GM18867 (cell line): ENCODE results near the gene OPHN1.

ENCODE experiments used
- ATAC-seq: cut with Tn5 transposase; IDR thresholded peaks from one replicate; pipeline ENCODE4 v1.9.1; 2021; ENCODE audit warnings: mild to moderate bottlenecking, moderate library complexity; ENCODE audit not compliant: unreplicated experiment

Gene OPHN1

DNA sequence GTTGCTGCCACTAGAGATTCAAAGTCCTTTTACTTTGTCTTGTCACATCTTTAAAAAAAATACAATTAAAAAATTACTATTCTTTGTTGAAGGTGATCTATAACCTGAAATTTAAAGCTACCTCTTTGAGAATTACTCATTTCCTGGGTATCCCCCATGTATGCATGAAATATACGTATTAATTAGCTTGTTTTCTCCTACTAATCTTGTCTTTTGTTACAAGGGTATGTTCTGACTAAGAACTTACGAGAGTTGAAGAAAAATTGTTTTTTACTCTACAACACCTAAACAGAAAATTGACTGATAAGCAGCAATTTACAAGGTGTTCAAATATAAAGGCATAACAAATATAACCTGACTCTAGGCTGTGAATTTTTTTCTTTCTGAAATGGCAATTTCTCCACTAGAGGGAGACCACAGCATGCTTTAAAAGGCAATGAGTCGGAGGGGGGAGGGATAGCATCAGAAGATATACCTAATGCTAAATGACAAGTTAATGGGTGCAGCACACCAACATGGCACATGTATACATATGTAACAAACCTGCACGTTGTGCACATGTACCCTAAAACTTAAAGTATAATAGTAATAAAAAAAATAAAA is 249.6 kb downstream of the OPHN1 start:
- ATAC-seq, result peak; percentile 65

DNA sequence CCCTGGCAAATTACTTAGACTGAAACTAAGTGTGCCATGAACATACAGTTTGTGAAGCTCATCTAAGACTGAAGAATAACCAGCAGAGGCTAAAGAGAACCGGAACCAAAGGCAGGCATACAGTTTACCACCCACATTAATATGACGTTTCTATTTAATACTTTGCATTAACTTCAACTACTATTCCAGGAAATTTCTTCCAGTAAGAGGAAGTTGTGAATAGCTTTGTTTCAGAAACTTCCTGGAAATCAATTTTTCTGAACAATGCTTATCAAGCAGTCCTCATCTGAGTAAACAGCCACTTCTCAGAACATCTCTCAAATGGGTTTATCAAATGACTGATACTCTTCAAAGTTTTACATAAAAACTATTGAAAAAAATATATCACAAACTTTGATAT is 252.7 kb downstream of the OPHN1 start:
- ATAC-seq, result no peak

DNA sequence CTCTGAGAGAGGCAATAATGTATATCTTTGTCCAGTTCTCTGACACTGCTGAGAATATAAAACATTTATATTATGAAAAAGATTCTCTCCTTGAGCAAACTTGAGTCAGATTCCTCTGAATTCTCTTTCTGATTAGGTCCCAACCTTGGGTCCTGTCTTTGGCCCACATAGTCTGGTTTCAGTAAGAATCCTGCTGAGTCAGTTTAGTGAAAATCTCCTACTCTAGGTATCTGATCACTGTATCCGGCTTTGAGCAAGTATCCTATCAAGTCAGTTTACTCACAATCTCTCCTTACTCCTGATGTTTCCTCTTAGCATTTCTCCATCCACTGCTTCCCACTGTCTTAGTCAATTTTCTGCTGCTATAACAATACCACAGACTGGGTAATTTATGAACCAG is 253.9 kb downstream of the OPHN1 start:
- ATAC-seq, result no peak

- no peak for ATAC-seq
Measured at GRCh38 chrX:68177542-68177941, 255.8 kb downstream of the OPHN1 start.

DNA sequence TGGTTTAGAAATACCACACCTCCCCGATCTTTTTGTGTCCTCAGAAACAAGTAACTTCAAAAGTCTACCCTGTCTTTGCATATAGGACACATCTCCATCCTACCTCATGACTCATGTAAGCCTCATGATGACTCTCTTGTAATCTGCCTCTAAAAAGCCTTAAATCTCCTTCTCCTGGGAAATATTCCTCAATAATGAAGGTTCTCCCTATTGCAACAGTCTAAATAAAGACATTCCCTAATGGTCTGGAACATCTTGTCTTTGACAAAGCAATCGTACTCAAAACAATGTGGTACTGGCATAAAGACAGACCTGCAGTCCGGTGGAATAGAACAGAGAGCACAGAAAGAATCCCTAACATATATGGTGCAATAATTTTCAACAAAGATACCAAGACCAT is 257.7 kb downstream of the OPHN1 start:
- ATAC-seq, result no peak

DNA sequence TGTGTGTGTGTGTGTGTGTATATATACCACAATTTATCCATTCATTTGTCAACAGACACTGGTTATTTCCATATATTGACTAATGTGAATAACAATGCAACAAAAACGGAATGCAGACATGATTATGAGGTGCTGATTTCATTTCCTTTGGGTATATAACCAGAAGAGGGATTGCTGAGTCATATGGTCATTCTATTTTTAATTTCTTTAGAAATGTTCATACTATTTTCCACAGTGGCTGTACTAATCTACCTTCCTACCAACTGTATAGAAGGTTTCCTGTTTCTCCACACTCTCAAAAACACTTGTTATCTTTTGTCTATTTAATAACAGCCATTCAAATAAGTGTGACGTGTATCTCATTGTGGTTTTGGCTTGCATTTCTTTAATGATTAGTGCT is 269.9 kb downstream of the OPHN1 start:
- ATAC-seq, result no peak

DNA sequence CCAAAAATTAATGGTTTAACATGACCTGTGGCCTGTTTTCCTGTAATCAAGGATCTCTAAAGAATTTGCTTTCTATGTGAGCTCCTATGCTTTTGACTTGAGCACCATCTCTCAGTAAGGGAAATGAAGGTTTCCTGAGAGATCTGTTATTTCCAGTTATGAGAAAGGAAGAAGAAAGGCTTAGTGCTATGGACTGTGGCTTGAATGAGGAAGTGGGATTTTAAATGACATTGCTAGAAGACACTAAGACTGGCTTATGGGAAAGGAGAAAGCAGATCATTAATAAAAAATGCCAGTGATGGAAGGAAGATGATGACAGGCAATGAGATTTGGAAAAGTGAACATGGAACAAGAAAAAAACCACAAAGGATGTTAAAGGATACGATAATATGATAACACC is 285.4 kb downstream of the OPHN1 start:
- ATAC-seq, result no peak

- peak; percentile 53 for ATAC-seq
Measured at GRCh38 chrX:68146054-68146453, 287.2 kb downstream of the OPHN1 start.

DNA sequence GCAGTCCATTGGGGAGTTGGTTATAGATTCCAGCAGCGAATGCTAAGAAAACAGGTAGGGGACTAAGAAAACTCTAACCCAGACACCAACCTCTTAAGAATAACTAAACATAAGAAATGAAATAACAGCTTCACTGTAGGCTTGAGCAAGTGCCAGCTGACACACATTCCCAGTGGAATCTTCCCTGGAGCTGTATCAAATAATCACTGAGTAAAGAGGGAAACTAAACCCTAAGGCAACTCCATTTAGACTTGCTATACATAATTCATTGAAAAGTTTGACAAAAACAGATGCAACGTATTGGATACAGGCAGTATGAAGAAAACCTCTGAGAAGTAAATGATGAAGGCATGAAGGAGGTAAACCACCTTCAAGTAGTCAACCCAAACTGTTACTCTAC is 293.5 kb downstream of the OPHN1 start:
- no peak for ATAC-seq

DNA sequence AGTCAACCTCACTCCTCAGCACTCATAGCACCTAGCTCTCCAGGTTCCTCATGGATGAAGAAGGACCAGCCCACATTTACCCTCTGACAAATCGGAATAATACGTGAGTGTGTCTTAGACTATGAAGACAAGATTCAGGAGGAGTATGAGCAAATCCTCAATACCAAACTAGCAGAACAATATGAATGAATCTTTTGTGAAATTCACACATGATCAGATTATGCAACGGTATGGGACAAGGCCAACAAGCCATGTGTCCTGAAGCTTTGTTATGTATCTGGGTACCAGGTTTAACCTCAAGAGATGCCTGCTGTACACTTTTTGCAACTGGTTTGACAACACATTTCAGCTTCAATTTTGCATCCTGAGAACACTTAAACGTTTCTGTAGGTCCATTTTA is 300.1 kb downstream of the OPHN1 start:
- ATAC-seq, result no peak

DNA sequence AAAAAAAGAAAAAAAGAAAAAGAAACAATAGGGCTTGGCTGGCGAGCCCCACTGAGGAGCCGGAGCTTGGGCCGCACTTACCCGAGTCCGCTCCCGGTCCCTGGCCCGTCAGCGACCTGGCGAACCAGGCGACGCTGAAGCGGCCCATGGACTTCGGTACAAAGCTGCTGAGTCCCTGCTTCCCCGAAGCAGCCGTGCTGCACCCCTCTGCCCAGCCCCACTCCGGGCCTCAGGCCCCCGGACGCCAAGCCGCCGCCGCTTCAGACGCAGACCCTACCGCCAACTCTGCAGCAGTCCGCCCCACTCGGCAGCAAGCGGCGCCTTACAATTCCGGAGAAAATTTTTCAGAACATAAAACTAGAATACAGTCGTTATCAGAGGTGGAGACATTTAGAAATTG is 300.5 kb downstream of the OPHN1 start:
- ATAC-seq, result no peak

GRCh38 chrX:68121835-68122234 is 311.5 kb downstream of the OPHN1 start:
- no peak for ATAC-seq

DNA sequence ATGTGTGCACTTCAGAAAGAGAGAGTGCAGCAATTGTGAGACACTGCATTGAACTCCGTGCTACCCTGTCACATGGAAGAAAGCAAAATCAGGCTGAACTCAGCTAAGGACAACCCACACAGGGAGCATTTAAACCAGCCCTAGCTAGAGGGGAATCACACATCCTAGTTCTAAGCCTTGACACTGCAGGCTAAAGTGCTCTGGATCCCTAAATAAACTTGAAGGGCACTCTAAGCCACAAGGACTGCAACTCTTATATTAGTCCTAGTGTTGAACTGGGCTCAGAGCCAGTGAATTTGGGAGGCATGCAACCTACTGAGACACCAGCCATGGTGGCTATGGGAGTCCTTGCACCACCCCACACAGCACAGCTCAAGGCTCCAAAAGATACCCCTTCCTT is 311.9 kb downstream of the OPHN1 start:
- no peak for ATAC-seq

DNA sequence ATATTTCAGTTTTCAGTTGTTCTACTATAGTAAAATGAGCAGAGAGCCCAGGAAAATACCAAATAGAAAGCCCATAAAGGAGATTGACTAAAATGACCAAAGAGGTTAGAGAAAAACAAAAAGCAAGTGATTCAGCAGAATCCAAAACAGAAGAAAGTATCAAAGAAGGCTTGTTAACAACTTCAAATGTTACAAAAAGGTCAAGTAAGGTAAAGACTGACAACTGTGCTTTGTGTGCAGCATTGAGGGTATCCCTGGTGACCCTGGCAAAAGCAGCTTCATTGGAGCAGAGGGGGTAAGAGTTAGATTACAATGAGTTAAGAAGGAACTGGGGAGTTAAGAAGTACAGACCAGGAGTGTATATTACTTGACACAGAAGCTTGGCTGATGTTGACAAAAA is 317.9 kb downstream of the OPHN1 start:
- no peak for ATAC-seq

DNA sequence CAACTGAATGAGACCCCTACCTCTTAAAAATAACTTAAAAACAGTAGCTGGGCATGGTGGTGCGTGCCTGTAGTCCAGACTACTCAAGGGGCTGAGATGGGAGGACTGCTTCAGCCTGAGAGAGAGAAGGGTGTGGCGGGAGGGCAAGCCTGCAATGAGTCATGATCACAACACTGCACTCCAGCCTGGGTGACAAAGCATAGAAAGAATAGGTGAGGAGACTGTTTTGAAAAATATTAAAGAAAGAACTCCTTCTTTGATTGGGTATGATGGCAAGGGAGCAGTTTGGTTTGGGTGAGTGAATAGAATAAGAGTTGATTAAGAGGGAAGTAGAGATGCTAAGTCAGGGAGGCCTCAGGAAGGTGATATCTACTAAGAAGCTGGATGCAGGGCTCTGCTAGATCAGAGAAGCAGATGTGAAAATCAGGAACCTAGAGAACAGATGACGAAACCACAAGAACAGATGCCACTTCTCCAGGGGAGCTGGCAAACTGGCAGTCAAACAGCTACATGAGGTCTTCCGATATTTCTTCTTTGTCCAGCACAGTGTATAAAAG is 318.6 kb downstream of the OPHN1 start:
- no peak for ATAC-seq

DNA sequence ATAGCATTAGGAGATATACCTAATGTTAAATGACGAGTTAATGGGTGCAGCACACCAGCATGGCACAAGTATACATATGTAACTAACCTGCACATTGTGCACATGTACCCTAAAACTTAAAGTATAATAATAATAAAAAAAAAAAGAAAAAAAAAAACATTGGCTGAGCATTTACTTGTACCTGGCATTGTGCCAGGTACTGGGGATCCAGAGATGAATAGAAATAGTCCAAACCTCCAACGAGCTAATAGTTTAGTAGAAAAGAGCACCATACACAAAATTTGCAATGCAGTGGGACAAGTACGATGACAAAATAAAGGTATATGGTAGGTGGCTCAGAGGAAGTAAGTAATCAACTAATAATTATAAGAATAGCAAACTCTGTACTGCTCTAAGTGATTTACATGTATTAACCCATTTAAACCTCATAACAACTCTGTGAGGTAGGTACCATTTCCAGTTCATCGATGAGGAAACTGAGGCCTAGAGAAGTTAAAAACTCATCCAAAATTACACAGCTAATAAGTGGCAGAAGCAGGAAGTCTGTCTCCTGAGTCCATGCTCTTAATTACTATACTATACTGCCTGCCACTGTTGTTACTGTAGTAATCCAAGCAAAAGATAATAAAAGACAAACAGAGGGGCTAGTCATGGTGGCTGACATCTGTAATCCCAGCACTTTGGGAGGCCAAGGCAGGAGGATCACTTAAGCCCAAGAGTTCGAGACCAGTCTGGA is 319.3 kb downstream of the OPHN1 start:
- ATAC-seq, result no peak

DNA sequence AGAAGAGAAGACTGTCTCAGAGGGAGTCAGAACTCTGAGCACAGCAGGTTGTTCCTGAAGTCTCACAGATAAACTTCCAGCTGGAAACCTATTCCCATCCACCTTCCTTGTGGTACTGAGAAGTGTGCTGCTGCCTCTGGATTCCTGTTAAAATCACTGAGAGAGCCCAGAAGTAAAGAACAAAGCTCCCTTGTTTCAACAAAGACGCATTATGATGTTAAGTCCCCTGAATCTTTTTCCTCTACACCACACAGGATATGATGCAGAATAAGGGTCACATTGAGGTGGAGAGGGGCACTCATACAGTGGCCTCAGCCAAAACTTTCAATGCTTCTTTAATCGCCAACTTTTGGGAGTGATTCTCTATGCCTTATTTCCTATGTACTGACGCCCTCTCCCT is 321.0 kb downstream of the OPHN1 start:
- ATAC-seq, result no peak

DNA sequence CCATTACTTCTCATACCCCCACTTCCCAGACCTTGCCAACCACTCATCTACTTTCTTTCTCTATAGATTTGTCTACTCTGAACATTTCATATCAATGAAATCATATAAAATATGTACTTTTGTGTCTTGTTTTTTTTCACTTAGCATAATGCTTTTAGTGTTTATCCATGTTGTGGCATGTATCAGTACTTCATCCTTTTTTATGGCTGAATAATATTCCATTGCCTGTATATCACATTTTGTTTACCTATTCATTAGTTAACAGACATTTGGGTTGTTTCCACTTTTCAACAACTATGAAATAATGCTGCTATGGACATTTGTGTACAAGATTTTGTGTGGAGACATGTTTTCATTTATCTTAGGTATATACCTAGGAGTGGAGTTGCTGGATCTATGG is 324.1 kb downstream of the OPHN1 start:
- ATAC-seq, result no peak

DNA sequence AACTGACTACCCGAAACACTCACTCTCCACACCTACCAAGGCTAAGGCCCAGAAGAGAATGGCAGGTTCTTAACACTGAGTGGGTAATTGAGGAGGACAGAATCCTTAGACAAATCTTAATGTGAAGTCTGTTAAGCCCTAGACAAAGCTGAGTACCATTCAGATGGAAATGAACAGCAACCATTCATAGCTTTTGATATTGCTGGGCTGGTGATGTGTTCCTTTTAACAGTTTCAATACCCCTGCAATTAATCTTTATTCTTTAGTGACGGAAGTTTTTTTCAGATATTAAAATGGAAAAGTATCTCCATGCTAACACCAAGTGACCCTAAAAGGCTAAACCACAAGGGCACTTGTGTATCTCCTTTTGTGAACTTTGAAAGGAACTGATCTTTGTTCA is 334.9 kb downstream of the OPHN1 start:
- ATAC-seq, result no peak

DNA sequence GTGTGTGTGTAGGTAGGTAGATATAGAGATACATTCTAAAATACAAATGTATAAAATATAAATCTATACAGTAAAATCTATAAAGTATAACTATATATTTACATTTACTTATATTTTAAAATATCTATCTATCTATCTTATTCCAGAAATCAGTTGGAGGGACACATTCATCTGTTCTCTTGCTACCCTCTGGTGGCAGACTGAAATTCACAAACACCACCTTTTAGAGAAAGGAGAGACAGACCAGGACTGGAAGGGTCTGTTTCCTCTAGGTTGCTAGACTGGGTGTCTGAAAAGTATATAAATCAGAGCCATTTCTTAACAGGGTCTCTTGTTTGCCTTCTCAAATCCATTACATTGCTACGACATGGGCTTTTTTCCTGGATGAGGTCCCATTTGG is 343.0 kb downstream of the OPHN1 start:
- no peak for ATAC-seq

DNA sequence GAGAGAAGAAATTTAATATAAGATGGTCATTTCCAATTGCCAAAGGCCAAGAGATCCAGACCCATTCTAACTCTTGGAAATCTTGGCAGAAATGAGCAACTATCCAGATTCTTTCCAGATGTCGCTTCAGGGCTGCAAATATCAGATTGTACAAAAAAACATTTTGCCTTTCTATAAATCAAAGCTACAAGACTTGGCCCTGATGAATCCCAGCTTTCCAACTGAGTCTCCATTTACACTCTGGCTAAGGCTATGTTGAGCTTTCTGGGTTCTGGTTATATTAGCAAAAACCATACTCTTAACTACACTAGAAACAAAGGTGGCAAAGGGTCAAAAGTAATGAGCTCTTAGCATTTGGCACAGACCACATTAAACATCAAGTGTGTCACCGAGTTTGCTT is 345.8 kb downstream of the OPHN1 start:
- no peak for ATAC-seq

DNA sequence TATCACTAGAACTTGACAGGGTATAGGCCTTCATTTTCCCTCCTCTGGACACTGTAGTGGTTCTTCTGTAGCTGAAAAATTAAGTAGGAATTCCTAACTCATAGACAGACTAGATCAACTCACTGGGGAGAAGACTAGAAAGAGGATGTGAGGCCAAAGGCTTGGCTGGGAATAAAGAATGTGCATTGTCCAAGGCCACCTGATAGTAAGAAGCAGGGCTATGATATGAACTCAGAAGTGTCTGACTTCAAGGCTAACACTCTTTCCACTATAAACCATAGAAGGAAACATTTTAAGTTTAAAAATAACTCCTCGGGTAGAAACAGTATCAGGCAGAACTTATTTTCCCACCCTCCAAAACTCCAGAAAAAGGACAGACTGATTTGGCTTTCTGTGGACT is 346.6 kb downstream of the OPHN1 start:
- no peak for ATAC-seq

DNA sequence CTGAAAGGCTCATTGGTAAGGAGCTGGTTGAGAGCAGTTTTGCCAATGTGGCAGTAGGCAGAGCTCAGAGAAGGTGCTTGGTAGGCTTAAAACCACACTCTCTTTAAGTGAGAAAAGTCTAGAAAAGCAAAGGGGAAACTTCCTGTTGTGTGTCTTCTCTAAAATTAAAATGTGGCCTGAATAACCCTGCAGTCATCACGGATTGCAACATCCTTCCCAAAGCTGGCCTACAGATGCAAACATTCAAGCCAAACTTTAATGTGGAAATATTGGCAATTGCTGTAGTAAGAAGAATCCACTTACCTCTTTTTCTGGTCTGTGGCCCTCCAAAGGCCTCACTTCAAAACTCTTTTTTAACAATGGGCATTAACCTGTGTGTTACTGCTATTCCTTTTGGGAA is 348.5 kb downstream of the OPHN1 start:
- no peak for ATAC-seq
